Measurements from ENCODE around the gene OTUD4.
"Not testable (repeated sequence)": the region's sequence is repeated elsewhere in the genome, so short reads cannot be mapped to it uniquely, and the experiment has no call there.

Gene OTUD4

GRCh38 chr4:145180298-145181090, at the start of gene OTUD4:
OTUD4 (minus strand) TSS chr4:145180589; CDS start chr4:145179973, 616 bp downstream.
- DNase-seq = peak; percentile 76

GRCh38 chr4:145223228-145223627, 42.8 kb upstream of the OTUD4 start:
- not testable (repeated sequence) for DNase-seq

- not testable (repeated sequence) for DNase-seq
These were observed 41.1 kb upstream of the OTUD4 start for GRCh38 chr4:145221529-145221928.

GRCh38 chr4:145219090-145219489, 38.7 kb upstream of the OTUD4 start:
- DNase-seq = no peak

- DNase-seq = no peak
These were observed 37.9 kb upstream of the OTUD4 start for GRCh38 chr4:145218251-145218650.

GRCh38 chr4:145217349-145217748, 37.0 kb upstream of the OTUD4 start:
- DNase-seq = no peak

- peak; percentile 28 for DNase-seq
These were observed 36.1 kb upstream of the OTUD4 start for GRCh38 chr4:145216535-145216934.

- DNase-seq = no peak
These were observed 32.9 kb upstream of the OTUD4 start for GRCh38 chr4:145213245-145213644.

- DNase-seq = no peak
These were observed 27.5 kb upstream of the OTUD4 start for GRCh38 chr4:145207934-145208333.

GRCh38 chr4:145203410-145203809, 23.0 kb upstream of the OTUD4 start:
- no peak for DNase-seq

- no peak for DNase-seq
These were observed 20.0 kb upstream of the OTUD4 start for GRCh38 chr4:145200366-145200765.

GRCh38 chr4:145199051-145199716, 18.8 kb upstream of the OTUD4 start:
- no peak for DNase-seq

- DNase-seq = no peak
These were observed 16.4 kb upstream of the OTUD4 start for GRCh38 chr4:145196747-145197146.

- DNase-seq = no peak
These were observed 15.0 kb upstream of the OTUD4 start for GRCh38 chr4:145195167-145195952.

- DNase-seq = no peak
These were observed 9.6 kb upstream of the OTUD4 start for GRCh38 chr4:145189981-145190380.

GRCh38 chr4:145186729-145187128, 6.3 kb upstream of the OTUD4 start:
- no peak for DNase-seq

- DNase-seq = no peak
These were observed 3.2 kb upstream of the OTUD4 start for GRCh38 chr4:145183581-145183980.

GRCh38 chr4:145183023-145183422, 2.6 kb upstream of the OTUD4 start:
- DNase-seq = no peak

- DNase-seq = no peak
These were observed 1.8 kb upstream of the OTUD4 start for GRCh38 chr4:145182222-145182621.

- peak; percentile 63 for DNase-seq
These were observed 707 bp upstream of the OTUD4 start for GRCh38 chr4:145181091-145181501.

GRCh38 chr4:145179861-145180297, 510 bp downstream of the OTUD4 start:
- DNase-seq = not testable (repeated sequence)

- no peak for DNase-seq
These were observed 1.0 kb downstream of the OTUD4 start for GRCh38 chr4:145179281-145179860.

GRCh38 chr4:145178740-145179280, 1.6 kb downstream of the OTUD4 start:
- no peak for DNase-seq
